Mammary epithelial cell (primary cell): ENCODE results near the gene CCDC112.

ENCODE experiments used
- CTCF ChIP-seq, 2 donors: IDR thresholded peaks in 1 of 2; conservative IDR thresholded peaks in 1 of 2; 2 replicates each; pipeline ENCODE4 v1.5.1; 2011 to 2012; ENCODE audit warnings: inconsistent platforms in 2 of 2, low read length in 2 of 2, mild to moderate bottlenecking in 2 of 2, control low read depth in 1 of 2, low read depth in 1 of 2; ENCODE audit not compliant: insufficient read depth in 1 of 2; ENCODE audit errors: extremely low read depth in 1 of 2
- EZH2 ChIP-seq: IDR thresholded peaks from 2 replicates; pipeline ENCODE4 v1.6.1; 2012; ENCODE audit warnings: low read length, inconsistent platforms, borderline replicate concordance

- TF ChIP-seq EZH2, result no peak
- no peak for TF ChIP-seq CTCF (conservative IDR thresholded peaks at IDR 0.05 in 1 of 2, IDR thresholded peaks at IDR 0.05 in 1 of 2; ENCODE audit: extremely low read depth in 1 of 2, insufficient read depth in 1 of 2, low read depth in 1 of 2, low read length in 2 of 2)
Measured at GRCh38 chr5:115227281-115227680, 69.2 kb downstream of the CCDC112 start.
